Muscle of arm (tissue), 12 donors: ENCODE data around the gene THUMPD2. TPM values are rescaled to one million over a fixed set of nuclear protein-coding genes. Genes with fewer than 3 reads are reported as not detected.

Source experiments
- polyA plus RNA-seq, 12 donors: library from polyadenylated mRNA; unstranded; fragments of 120-200 nt; gene quantifications; one replicate each; pipeline ENCODE4 v1.2.1, GENCODE V29; 2013; ENCODE audit not compliant: insufficient read length in 12 of 12

Gene THUMPD2
- polyA plus RNA-seq, 12 donors, result 13.3 to 28.2 (median 18.3) TPM; not detected in 1

Other genes with a start within 250 kb of the THUMPD2 start
- 10 to 100 TPM in 10 of 12 donors, 1 to 10 TPM in 1, not detected in 1; 9.4 to 24.9 (median 15.3) TPM for gene TMEM178A, start 113.3 kb downstream of the THUMPD2 start, polyA plus RNA-seq